Measurements from ENCODE around the gene CD79B. TPM values are rescaled to one million over a fixed set of nuclear protein-coding genes. Genes with fewer than 3 reads are reported as not detected.

Gene CD79B
- total RNA-seq, 1 experiment from 2014 or later = 0.59 TPM

- peak in 2 of 3 experiments; percentile 18 to 19; a peak in 2 of 6 replicates for TF ChIP-seq CTCF (IDR thresholded peaks at IDR 0.05 in 2 of 3, conservative IDR thresholded peaks at IDR 0.05 in 1 of 3; ENCODE audit: borderline replicate concordance in 1 of 3, insufficient read depth in 1 of 3, low read depth in 2 of 3, low read length in 2 of 3)
- no peak for TF ChIP-seq ATF3 (IDR thresholded peaks at IDR 0.05)
- TF ChIP-seq EZH2 (IDR thresholded peaks at IDR 0.05) = no peak
- TF ChIP-seq CBX3 (IDR thresholded peaks at IDR 0.05; ENCODE audit: low read depth) = no peak
- no peak for TF ChIP-seq RAD21 (IDR thresholded peaks at IDR 0.05; ENCODE audit: low read depth)
- TF ChIP-seq EGR1 (IDR thresholded peaks at IDR 0.05; ENCODE audit: low read depth) = no peak
- H3K4me1 ChIP-seq (ENCODE audit: control insufficient read depth in 1 of 2, insufficient read depth in 2 of 2, low read length in 2 of 2) = no peaks in the 10 kb centered on the region
- no TSS peak for BruUV-seq (replicated peaks)
- H3K79me2 ChIP-seq (ENCODE audit: insufficient read depth, low read length) = no peaks in the 10 kb centered on the region
- H3K9me2 ChIP-seq (ENCODE audit: insufficient read depth) = no peaks in the 10 kb centered on the region
- H2AFZ ChIP-seq (ENCODE audit: low read depth, low read length, poor library complexity, severe bottlenecking) = no peak overlapping the region
- H3K4me3 ChIP-seq (replicated peaks in 1 of 2; ENCODE audit: low read depth in 1 of 2, low read length in 2 of 2) = no peak overlapping the region
- RAD21 ChIA-PET (ENCODE audit: low non-redundant PET in 1 of 2, low total read pairs in 2 of 2, uncharacterized antibody in 2 of 2, unreplicated experiment in 2 of 2) = no interaction called here
- no peak overlapping the region for H3K9ac ChIP-seq (ENCODE audit: low read length)
- POLR2A ChIA-PET = no interaction called here
- H3K27ac ChIP-seq (ENCODE audit: low read depth, low read length) = no peak overlapping the region
- no peak overlapping the region for H3K4me2 ChIP-seq (ENCODE audit: low read length)
- H3K36me3 ChIP-seq (ENCODE audit: control insufficient read depth in 1 of 2, insufficient read depth in 2 of 2, low read length in 2 of 2) = no peaks in the 10 kb centered on the region
- no peaks in the 10 kb centered on the region for H4K20me1 ChIP-seq (ENCODE audit: insufficient read depth)
- CTCF ChIA-PET = interaction anchor here (1.2 to 1.6 kb wide), 3 partner anchors 9 to 196 kb away, joined by 3 to 7 read pairs (median 5); no protein-coding TSS in a partner anchor
- intact Hi-C loops (cut with micrococcal nuclease) = no loop called here
- no peaks in the 10 kb centered on the region for H3K27me3 ChIP-seq (ENCODE audit: insufficient read depth, low read length)
- ATAC-seq (peak; percentile 53), DNase-seq (ENCODE audit: low read depth, low spot score) (no peak)
- H3K9me3 ChIP-seq (ENCODE audit: control insufficient read depth in 1 of 2, insufficient read depth in 1 of 2, low read depth in 1 of 2, low read length in 2 of 2) = no peaks in the 10 kb centered on the region
Observed at GRCh38 chr17:63937319-63937718, 5.2 kb upstream of the CD79B start.

All from HCT116 (cell line).